Vagina (tissue), 2 donors: Measurements from ENCODE around the gene ACACA. TPM values are rescaled to one million over a fixed set of nuclear protein-coding genes. Genes with fewer than 3 reads are reported as not detected.

Source experiments
- DNase-seq, 2 donors: peaks; one replicate each; pipeline ENCODE4 v3.0.0-alpha.2; 2017; ENCODE audit errors: extremely low spot score in 2 of 2
- H3K27ac ChIP-seq: fragments of 200-600 bp; sonication (generic); one replicate; pipeline ENCODE4 v1.5.1; 2019
- H3K27me3 ChIP-seq: fragments of 200-600 bp; sonication (generic); one replicate; pipeline ENCODE4 v1.5.1; 2019
- H3K36me3 ChIP-seq, 2 donors: fragments of 200-600 bp; sonication (generic); one replicate each; pipeline ENCODE4 v1.5.1; 2017 to 2019
- H3K4me1 ChIP-seq: fragments of 200-600 bp; sonication (generic); one replicate; pipeline ENCODE4 v1.5.1; 2019
- H3K4me3 ChIP-seq, 2 donors: fragments of 200-600 bp; sonication (generic); 1 replicate in 1 of 2; 2 replicates in 1 of 2; pipeline ENCODE4 v1.5.1; 2016 to 2019
- H3K9me3 ChIP-seq: fragments of 200-600 bp; sonication (generic); one replicate; pipeline ENCODE4 v1.5.1; 2019
- CTCF ChIP-seq, 3 experiments: fragments of 450-650 bp in 2 of 3; fragments of 200-600 bp in 1 of 3; sonication (generic) in 1 of 3; IDR thresholded peaks; one replicate each; pipeline ENCODE4 v1.5.1; 2017 to 2019; ENCODE audit warnings: antibody characterized with exemption in 3 of 3, mild to moderate bottlenecking in 2 of 3, moderate library complexity in 2 of 3
- POLR2A ChIP-seq, 2 donors: fragments of 450-650 bp; IDR thresholded peaks; one replicate each; pipeline ENCODE4 v1.6.1; 2017; ENCODE audit warnings: antibody characterized with exemption in 2 of 2, mild to moderate bottlenecking in 2 of 2, moderate library complexity in 2 of 2
- POLR2AphosphoS5 ChIP-seq, 2 donors: sonication (generic); formaldehyde crosslinking; IDR thresholded peaks; one replicate each; pipeline ENCODE4 v1.9.0; 2017; ENCODE audit warnings: antibody characterized with exemption in 2 of 2, mild to moderate bottlenecking in 2 of 2, low read depth in 1 of 2; ENCODE audit not compliant: insufficient read depth in 1 of 2
- intact Hi-C: fragments of 100-400 bp; cut with DNase I; formaldehyde crosslinking; loops from one replicate; pipeline ENCODE4 v1.15.1; 2023
- total RNA-seq: library from RNA; depleted of rRNA; stranded (reverse); fragments of >200 nt; gene quantifications from one replicate; pipeline ENCODE4 v1.2.3, GENCODE V29; 2016

Gene ACACA
- total RNA-seq, 1 donor from 2014 or later: 44.7 TPM

- H3K27ac ChIP-seq: no peak overlapping the region
- H3K4me1 ChIP-seq: no peaks in the 10 kb centered on the region
- no peak for DNase-seq
- H3K27me3 ChIP-seq: no peaks in the 10 kb centered on the region
- intact Hi-C loops: no loop called here
- no peaks in the 10 kb centered on the region for H3K9me3 ChIP-seq
- no peak overlapping the region for H3K4me3 ChIP-seq
- TF ChIP-seq CTCF (IDR thresholded peaks at IDR 0.05) (no peak), POLR2AphosphoS5 (IDR thresholded peaks at IDR 0.05; ENCODE audit: insufficient read depth in 1 of 2, low read depth in 1 of 2) (no peak), POLR2A (IDR thresholded peaks at IDR 0.05) (no peak)
- peaks cover 0 to 36% of the 10 kb centered on the region in 2 donors for H3K36me3 ChIP-seq
These were observed 166.3 kb downstream of the ACACA start for GRCh38 chr17:37240381-37240780.

- Histone ChIP-seq H3K36me3 (peaks cover 0 to 39% of the 10 kb centered on the region in 2 donors), H3K27ac (no peak overlapping the region), H3K27me3 (no peaks in the 10 kb centered on the region), H3K4me3 (no peak overlapping the region), H3K4me1 (no peaks in the 10 kb centered on the region), H3K9me3 (no peaks in the 10 kb centered on the region)
- no peak for DNase-seq
- TF ChIP-seq POLR2AphosphoS5 (IDR thresholded peaks at IDR 0.05; ENCODE audit: insufficient read depth in 1 of 2, low read depth in 1 of 2) (no peak), CTCF (IDR thresholded peaks at IDR 0.05) (peak; percentile 17 to 36 (median 18))
- intact Hi-C loops: no loop called here
These were observed 166.8 kb downstream of the ACACA start for GRCh38 chr17:37239690-37240334.

GRCh38 chr17:37234106-37234505 lies 172.5 kb downstream of the ACACA start:
- TF ChIP-seq POLR2A (IDR thresholded peaks at IDR 0.05) (no peak), POLR2AphosphoS5 (IDR thresholded peaks at IDR 0.05; ENCODE audit: insufficient read depth in 1 of 2, low read depth in 1 of 2) (no peak), CTCF (IDR thresholded peaks at IDR 0.05) (no peak)
- Histone ChIP-seq H3K36me3 (peaks cover 0 to 12% of the 10 kb centered on the region in 2 donors), H3K4me1 (no peaks in the 10 kb centered on the region), H3K9me3 (no peaks in the 10 kb centered on the region), H3K4me3 (no peak overlapping the region), H3K27me3 (no peaks in the 10 kb centered on the region), H3K27ac (no peak overlapping the region)
- no peak for DNase-seq
- intact Hi-C loops: no loop called here

- H3K27ac ChIP-seq: no peak overlapping the region
- TF ChIP-seq POLR2AphosphoS5 (IDR thresholded peaks at IDR 0.05; ENCODE audit: insufficient read depth in 1 of 2, low read depth in 1 of 2) (no peak), CTCF (IDR thresholded peaks at IDR 0.05) (no peak), POLR2A (IDR thresholded peaks at IDR 0.05) (no peak)
- intact Hi-C loops: no loop called here
These were observed 173.6 kb downstream of the ACACA start for GRCh38 chr17:37233036-37233435.

GRCh38 chr17:37231887-37232286 lies 174.7 kb downstream of the ACACA start:
- intact Hi-C loops: no loop called here
- TF ChIP-seq POLR2AphosphoS5 (IDR thresholded peaks at IDR 0.05; ENCODE audit: insufficient read depth in 1 of 2, low read depth in 1 of 2): no peak
- H3K36me3 ChIP-seq: peaks cover 0 to 10% of the 10 kb centered on the region in 2 donors
- H3K27ac ChIP-seq: no peak overlapping the region
- H3K27me3 ChIP-seq: no peaks in the 10 kb centered on the region
- no peak overlapping the region for H3K4me3 ChIP-seq
- no peaks in the 10 kb centered on the region for H3K4me1 ChIP-seq
- no peak for DNase-seq
- H3K9me3 ChIP-seq: no peaks in the 10 kb centered on the region

More at GRCh38 chr17:37233036-37233435, 173.6 kb downstream of the ACACA start:
- Histone ChIP-seq H3K4me1 (no peaks in the 10 kb centered on the region), H3K9me3 (no peaks in the 10 kb centered on the region), H3K4me3 (no peak overlapping the region), H3K27me3 (no peaks in the 10 kb centered on the region), H3K36me3 (peaks cover 0 to 8% of the 10 kb centered on the region in 2 donors)
- no peak for DNase-seq
